ENCODE data around the gene DNAJC17. TPM values are rescaled to one million over a fixed set of nuclear protein-coding genes. Genes with fewer than 3 reads are reported as not detected.

Gene DNAJC17
- total RNA-seq, 1 donor from 2014 or later: 21.1 TPM

GRCh38 chr15:40772014-40772413 lies 35.3 kb downstream of the DNAJC17 start:
- no peak overlapping the region for H3K4me3 ChIP-seq (ENCODE audit: low read depth, low read length)
- DNase-seq (ENCODE audit: low read depth): no peak
- no peak for FAIRE-seq
- H3K27me3 ChIP-seq (ENCODE audit: control insufficient read depth, insufficient read depth, low read length): no peaks in the 10 kb centered on the region
- H3K36me3 ChIP-seq (ENCODE audit: control insufficient read depth, insufficient read depth, low read length): peaks cover 24% of the 10 kb centered on the region
- no peak for TF ChIP-seq CTCF (IDR thresholded peaks at IDR 0.05; ENCODE audit: insufficient read depth, low read length, severe bottlenecking)

GRCh38 chr15:40771242-40771641 lies 36.0 kb downstream of the DNAJC17 start:
- DNase-seq (ENCODE audit: low read depth): no peak
- no peak overlapping the region for H3K4me3 ChIP-seq (ENCODE audit: low read depth, low read length)
- no peak for TF ChIP-seq CTCF (IDR thresholded peaks at IDR 0.05; ENCODE audit: insufficient read depth, low read length, severe bottlenecking)
- H3K27me3 ChIP-seq (ENCODE audit: control insufficient read depth, insufficient read depth, low read length): no peaks in the 10 kb centered on the region
- peaks cover 24% of the 10 kb centered on the region for H3K36me3 ChIP-seq (ENCODE audit: control insufficient read depth, insufficient read depth, low read length)
- FAIRE-seq: no peak

GRCh38 chr15:40770147-40770721 lies 37.0 kb downstream of the DNAJC17 start:
- DNase-seq (ENCODE audit: low read depth): no peak
- no peak for TF ChIP-seq CTCF (IDR thresholded peaks at IDR 0.05; ENCODE audit: insufficient read depth, low read length, severe bottlenecking)
- Histone ChIP-seq H3K4me3 (ENCODE audit: low read depth, low read length) (peak overlapping the region; percentile 13), H3K27me3 (ENCODE audit: control insufficient read depth, insufficient read depth, low read length) (no peaks in the 10 kb centered on the region), H3K36me3 (ENCODE audit: control insufficient read depth, insufficient read depth, low read length) (peaks cover 17% of the 10 kb centered on the region)
- FAIRE-seq: no peak

GRCh38 chr15:40769274-40770146 lies 37.8 kb downstream of the DNAJC17 start, which contains the start of gene C15orf62:
TSS of gene C15orf62 (plus strand) at chr15:40769980. CDS start at chr15:40770496, 516 bp downstream.
- DNase-seq (ENCODE audit: low read depth) (peak; percentile 84), FAIRE-seq (no peak)
- Histone ChIP-seq H3K4me3 (ENCODE audit: low read depth, low read length) (peak within 1 kb of the TSS; percentile 13), H3K36me3 (ENCODE audit: control insufficient read depth, insufficient read depth, low read length) (peaks cover 13% of the 10 kb centered on the region), H3K27me3 (ENCODE audit: control insufficient read depth, insufficient read depth, low read length) (no peaks in the 10 kb centered on the region)
- TF ChIP-seq CTCF (IDR thresholded peaks at IDR 0.05; ENCODE audit: insufficient read depth, low read length, severe bottlenecking): no peak

- Histone ChIP-seq H3K27me3 (ENCODE audit: control insufficient read depth, insufficient read depth, low read length) (no peaks in the 10 kb centered on the region), H3K36me3 (ENCODE audit: control insufficient read depth, insufficient read depth, low read length) (peaks cover 7% of the 10 kb centered on the region), H3K4me3 (ENCODE audit: low read depth, low read length) (no peak overlapping the region)
- peak; percentile 70 for FAIRE-seq
- TF ChIP-seq CTCF (IDR thresholded peaks at IDR 0.05; ENCODE audit: insufficient read depth, low read length, severe bottlenecking): no peak
- DNase-seq (ENCODE audit: low read depth): no peak
Measured at GRCh38 chr15:40768521-40769273, 38.6 kb downstream of the DNAJC17 start.
